ENCODE results near the gene BMI1. TPM values are rescaled to one million over a fixed set of nuclear protein-coding genes. Genes with fewer than 3 reads are reported as not detected.

Gene BMI1
- total RNA-seq, 1 experiment from 2014 or later: 81.1 TPM

- RAD21 ChIA-PET (ENCODE audit: low non-redundant PET in 1 of 2, low total read pairs in 2 of 2, uncharacterized antibody in 2 of 2, unreplicated experiment in 2 of 2): no interaction called here
- H2AFZ ChIP-seq (ENCODE audit: low read depth, low read length, poor library complexity, severe bottlenecking): no peak overlapping the region
- no peak overlapping the region for H3K9ac ChIP-seq (ENCODE audit: low read length)
- TF ChIP-seq JUND (IDR thresholded peaks at IDR 0.05) (no peak), TCF7L2 (IDR thresholded peaks at IDR 0.05; ENCODE audit: borderline replicate concordance, extremely low read depth, insufficient read depth, insufficient read length) (no peak), ZBTB33 (IDR thresholded peaks at IDR 0.05; ENCODE audit: extremely low read depth, insufficient replicate concordance, low read length) (no peak), CBX3 (IDR thresholded peaks at IDR 0.05; ENCODE audit: low read depth) (no peak), EZH2 (IDR thresholded peaks at IDR 0.05) (no peak), SRF (IDR thresholded peaks at IDR 0.05; ENCODE audit: low read depth) (no peak), SP1 (IDR thresholded peaks at IDR 0.05; ENCODE audit: low read depth) (no peak), EGR1 (IDR thresholded peaks at IDR 0.05; ENCODE audit: low read depth) (no peak), ZNF274 (IDR thresholded peaks at IDR 0.05; ENCODE audit: low read depth, low read length) (no peak), POLR2AphosphoS5 (IDR thresholded peaks at IDR 0.05; ENCODE audit: low read depth, low read length) (no peak), ZFX (IDR thresholded peaks at IDR 0.05) (no peak), POLR2A (IDR thresholded peaks at IDR 0.05; ENCODE audit: borderline replicate concordance, extremely low read depth, insufficient read depth, insufficient read length) (no peak), CEBPB (IDR thresholded peaks at IDR 0.05; ENCODE audit: low read depth) (no peak)
- POLR2A ChIA-PET: no interaction called here
- no peaks in the 10 kb centered on the region for H4K20me1 ChIP-seq (ENCODE audit: insufficient read depth)
- no peak for DNase-seq (ENCODE audit: low read depth, low spot score)
- CTCF ChIA-PET: no interaction called here
- H3K9me2 ChIP-seq (ENCODE audit: insufficient read depth): no peaks in the 10 kb centered on the region
- ATAC-seq: no peak
- H3K4me1 ChIP-seq (ENCODE audit: control insufficient read depth in 1 of 2, insufficient read depth in 2 of 2, low read length in 2 of 2): peaks cover 0 to under 1% of the 10 kb centered on the region in 2 experiments; a peak in 1 of 4 replicates
- H3K27ac ChIP-seq (ENCODE audit: low read depth, low read length): no peak overlapping the region
- H3K9me3 ChIP-seq (ENCODE audit: control insufficient read depth in 1 of 2, insufficient read depth in 1 of 2, low read depth in 1 of 2, low read length in 2 of 2): no peaks in the 10 kb centered on the region
- intact Hi-C loops (cut with micrococcal nuclease): no loop called here
- H3K4me3 ChIP-seq (replicated peaks in 1 of 2; ENCODE audit: low read depth in 1 of 2, low read length in 2 of 2): no peak overlapping the region
- H3K4me2 ChIP-seq (ENCODE audit: low read length): no peak overlapping the region
- no TSS peak for BruUV-seq (replicated peaks)
- peaks cover 4% of the 10 kb centered on the region in 2 experiments; a peak in 3 of 4 replicates for H3K36me3 ChIP-seq (ENCODE audit: control insufficient read depth in 1 of 2, insufficient read depth in 2 of 2, low read length in 2 of 2)
- H3K79me2 ChIP-seq (ENCODE audit: insufficient read depth, low read length): no peaks in the 10 kb centered on the region
- H3K27me3 ChIP-seq (ENCODE audit: insufficient read depth, low read length): peaks cover 8% of the 10 kb centered on the region; the same call in 1 of the 2 replicates
Observed at GRCh38 chr10:22334414-22335172, 13.7 kb downstream of the BMI1 start.
